Subcutaneous abdominal adipose tissue (tissue), 5 donors: Measurements from ENCODE around the gene CACNA1G.

ENCODE experiments used
- H3K27ac ChIP-seq: one replicate; pipeline ENCODE4 v1.7.0; 2013; ENCODE audit warnings: low read depth, mild to moderate bottlenecking, inconsistent platforms, low read length, moderate library complexity
- H3K27me3 ChIP-seq, 5 donors: one replicate each; pipeline ENCODE4 v1.7.0; 2013; ENCODE audit warnings: low read length in 5 of 5, inconsistent platforms in 1 of 5; ENCODE audit not compliant: control insufficient read depth in 5 of 5, insufficient read depth in 4 of 5
- H3K36me3 ChIP-seq, 5 donors: one replicate each; pipeline ENCODE4 v1.7.0; 2013; ENCODE audit warnings: low read length in 5 of 5; ENCODE audit not compliant: control insufficient read depth in 5 of 5, insufficient read depth in 5 of 5
- H3K4me1 ChIP-seq, 5 donors: one replicate each; pipeline ENCODE4 v1.7.0; 2013; ENCODE audit warnings: low read length in 5 of 5, mild to moderate bottlenecking in 3 of 5, moderate library complexity in 1 of 5; ENCODE audit not compliant: control insufficient read depth in 5 of 5, insufficient read depth in 5 of 5
- H3K4me3 ChIP-seq, 5 donors: one replicate each; pipeline ENCODE4 v1.7.0; 2013; ENCODE audit warnings: low read length in 5 of 5, low read depth in 1 of 5
- H3K9ac ChIP-seq, 5 donors: one replicate each; pipeline ENCODE4 v1.7.0; 2013; ENCODE audit warnings: low read length in 5 of 5, mild to moderate bottlenecking in 4 of 5, moderate library complexity in 3 of 5
- H3K9me3 ChIP-seq, 5 donors: one replicate each; pipeline ENCODE4 v1.7.0; 2013; ENCODE audit warnings: low read length in 5 of 5; ENCODE audit not compliant: control insufficient read depth in 5 of 5
- donor health status: healthy.
- donor health status: healthy.
- donor health status: healthy.
- donor health status: healthy.
- donor health status: healthy.

CACNA1G gene

GRCh38 chr17:50573866-50574611 lies 13.5 kb downstream of the CACNA1G start:
- Histone ChIP-seq H3K4me1 (no peaks in the 10 kb centered on the region), H3K4me3 (no peak overlapping the region), H3K9me3 (no peaks in the 10 kb centered on the region), H3K27me3 (peaks cover 0 to 14% (median 9%) of the 10 kb centered on the region in 5 donors), H3K36me3 (no peaks in the 10 kb centered on the region), H3K27ac (no peak overlapping the region), H3K9ac (no peak overlapping the region)

GRCh38 chr17:50575581-50576210 lies 15.2 kb downstream of the CACNA1G start:
- peaks cover 0 to 24% (median 11%) of the 10 kb centered on the region in 5 donors for H3K27me3 ChIP-seq
- no peak overlapping the region for H3K4me3 ChIP-seq
- H3K27ac ChIP-seq, result no peak overlapping the region
- H3K9me3 ChIP-seq, result no peaks in the 10 kb centered on the region
- H3K4me1 ChIP-seq, result no peaks in the 10 kb centered on the region
- H3K36me3 ChIP-seq, result no peaks in the 10 kb centered on the region
- H3K9ac ChIP-seq, result no peak overlapping the region

- Histone ChIP-seq H3K27me3 (peaks cover 0 to 25% (median 11%) of the 10 kb centered on the region in 5 donors), H3K36me3 (no peaks in the 10 kb centered on the region), H3K9me3 (no peaks in the 10 kb centered on the region), H3K9ac (no peak overlapping the region), H3K4me3 (no peak overlapping the region), H3K4me1 (no peaks in the 10 kb centered on the region), H3K27ac (no peak overlapping the region)
These were observed 16.3 kb downstream of the CACNA1G start for GRCh38 chr17:50576864-50577263.

- Histone ChIP-seq H3K9ac (no peak overlapping the region), H3K36me3 (no peaks in the 10 kb centered on the region), H3K27ac (no peak overlapping the region), H3K9me3 (no peaks in the 10 kb centered on the region), H3K4me3 (no peak overlapping the region), H3K4me1 (no peaks in the 10 kb centered on the region), H3K27me3 (peaks cover 0 to 25% (median 9%) of the 10 kb centered on the region in 5 donors)
These were observed 17.0 kb downstream of the CACNA1G start for GRCh38 chr17:50577451-50577954.

DNA sequence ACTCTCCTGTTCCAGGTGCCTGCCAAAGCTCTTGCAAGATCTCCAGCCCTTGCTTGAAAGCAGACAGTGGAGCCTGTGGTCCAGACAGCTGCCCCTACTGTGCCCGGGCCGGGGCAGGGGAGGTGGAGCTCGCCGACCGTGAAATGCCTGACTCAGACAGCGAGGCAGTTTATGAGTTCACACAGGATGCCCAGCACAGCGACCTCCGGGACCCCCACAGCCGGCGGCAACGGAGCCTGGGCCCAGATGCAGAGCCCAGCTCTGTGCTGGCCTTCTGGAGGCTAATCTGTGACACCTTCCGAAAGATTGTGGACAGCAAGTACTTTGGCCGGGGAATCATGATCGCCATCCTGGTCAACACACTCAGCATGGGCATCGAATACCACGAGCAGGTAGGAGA lies 17.7 kb downstream of the CACNA1G start:
- Histone ChIP-seq H3K9me3 (no peaks in the 10 kb centered on the region), H3K4me1 (no peaks in the 10 kb centered on the region), H3K9ac (no peak overlapping the region), H3K4me3 (no peak overlapping the region), H3K27me3 (peaks cover 0 to 22% (median 9%) of the 10 kb centered on the region in 5 donors), H3K36me3 (no peaks in the 10 kb centered on the region), H3K27ac (no peak overlapping the region)

GRCh38 chr17:50579399-50579798 lies 18.9 kb downstream of the CACNA1G start:
- H3K36me3 ChIP-seq, result no peaks in the 10 kb centered on the region
- no peak overlapping the region for H3K9ac ChIP-seq
- no peak overlapping the region for H3K27ac ChIP-seq
- H3K4me3 ChIP-seq, result no peak overlapping the region
- H3K4me1 ChIP-seq, result no peaks in the 10 kb centered on the region
- peaks cover 0 to 22% (median 9%) of the 10 kb centered on the region in 5 donors for H3K27me3 ChIP-seq
- no peaks in the 10 kb centered on the region for H3K9me3 ChIP-seq

- no peak overlapping the region for H3K9ac ChIP-seq
- peaks cover 0 to 22% (median 9%) of the 10 kb centered on the region in 5 donors for H3K27me3 ChIP-seq
- H3K4me3 ChIP-seq, result no peak overlapping the region
- no peaks in the 10 kb centered on the region for H3K36me3 ChIP-seq
- no peak overlapping the region for H3K27ac ChIP-seq
- H3K9me3 ChIP-seq, result no peaks in the 10 kb centered on the region
- H3K4me1 ChIP-seq, result no peaks in the 10 kb centered on the region
These were observed 20.1 kb downstream of the CACNA1G start for GRCh38 chr17:50580646-50581045.

DNA sequence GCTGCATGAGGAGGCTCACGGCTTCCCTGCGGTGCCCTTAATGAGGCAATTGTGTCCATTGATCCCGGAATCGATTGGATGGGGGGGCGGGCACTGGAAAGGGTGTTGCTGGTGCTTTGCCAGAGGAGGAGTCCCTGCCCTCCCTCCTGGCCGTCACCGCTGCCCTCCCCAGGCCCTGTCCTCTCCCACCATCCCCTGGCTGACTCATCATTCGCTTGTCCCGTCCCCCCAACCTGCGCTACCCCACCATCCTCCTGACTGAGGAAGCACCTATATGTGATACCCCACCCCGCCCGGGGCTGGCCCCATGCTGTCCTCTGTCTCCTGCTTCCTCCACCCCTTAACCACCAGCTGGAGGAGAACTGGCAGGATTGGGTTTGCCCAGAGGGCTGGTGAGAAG lies 20.8 kb downstream of the CACNA1G start:
- no peaks in the 10 kb centered on the region for H3K36me3 ChIP-seq
- H3K4me3 ChIP-seq, result no peak overlapping the region
- H3K9me3 ChIP-seq, result no peaks in the 10 kb centered on the region
- no peaks in the 10 kb centered on the region for H3K4me1 ChIP-seq
- no peak overlapping the region for H3K27ac ChIP-seq
- no peak overlapping the region for H3K9ac ChIP-seq
- H3K27me3 ChIP-seq, result peaks cover 0 to 22% (median 9%) of the 10 kb centered on the region in 5 donors

GRCh38 chr17:50582741-50583140 lies 22.2 kb downstream of the CACNA1G start:
- Histone ChIP-seq H3K27ac (no peak overlapping the region), H3K27me3 (peaks cover 0 to 22% (median 9%) of the 10 kb centered on the region in 5 donors), H3K4me1 (no peaks in the 10 kb centered on the region), H3K9ac (no peak overlapping the region), H3K36me3 (no peaks in the 10 kb centered on the region), H3K4me3 (no peak overlapping the region), H3K9me3 (no peaks in the 10 kb centered on the region)

- peaks cover 0 to 2% (median under 1%) of the 10 kb centered on the region in 5 donors for H3K4me1 ChIP-seq
- H3K36me3 ChIP-seq, result no peaks in the 10 kb centered on the region
- no peaks in the 10 kb centered on the region for H3K9me3 ChIP-seq
- H3K9ac ChIP-seq, result no peak overlapping the region
- H3K27ac ChIP-seq, result no peak overlapping the region
- H3K27me3 ChIP-seq, result peaks cover 0 to 16% (median 9%) of the 10 kb centered on the region in 5 donors
- no peak overlapping the region for H3K4me3 ChIP-seq
These were observed 23.1 kb downstream of the CACNA1G start for GRCh38 chr17:50583641-50584040.
